Adipose tissue (tissue), 3 donors: ENCODE results near the gene CRYBG2. TPM values are rescaled to one million over a fixed set of nuclear protein-coding genes. Genes with fewer than 3 reads are reported as not detected.

ENCODE experiments used
- H3K27ac ChIP-seq: one replicate; pipeline ENCODE4 v1.5.1; 2013; ENCODE audit warnings: low read depth, low read length
- WGBS, 3 donors: extraction: QIAGEN DNeasy Blood & Tissue Kit; methylation state at CpG; one replicate each; pipeline ENCODE4 v1.1.7; 2013; 5-methylcytosine and 5-hydroxymethylcytosine counted together
- polyA plus RNA-seq, 3 donors: library from polyadenylated mRNA; stranded (reverse); fragments of 200-250 nt; gene quantifications; one replicate each; pipeline ENCODE4 v1.2.3, GENCODE V29; 2013
- donor health status: healthy with polysubstance abuse.
- donor health status: Bipolar disorder and iron deficiency.
- donor health status: healthy.

CRYBG2 gene
- polyA plus RNA-seq, 3 donors, result 0.14 to 0.18 TPM; not detected in 1

- 37 to 50% (median 38%) methylated on average over 9 of the region's 9 CpGs for WGBS, 3 donors
- H3K27ac ChIP-seq, result peak overlapping the region; percentile 51
These were observed 75.0 kb downstream of the CRYBG2 start for GRCh38 chr1:26278724-26279455.

GRCh38 chr1:26278303-26278702 is 75.6 kb downstream of the CRYBG2 start:
- WGBS, 3 donors, result 39 to 56% (median 39%) methylated on average over 4 of the region's 4 CpGs
- H3K27ac ChIP-seq, result peak overlapping the region; percentile 48

- WGBS, 3 donors, result 47 to 82% (median 72%) methylated on average over 1 of the region's 1 CpG
These were observed 76.2 kb downstream of the CRYBG2 start for GRCh38 chr1:26277719-26278118.

GRCh38 chr1:26277261-26277661 is 76.7 kb downstream of the CRYBG2 start:
- no peak overlapping the region for H3K27ac ChIP-seq
- WGBS, 3 donors, result 37 to 86% (median 77%) methylated on average over 3 of the region's 3 CpGs

More at GRCh38 chr1:26277719-26278118, 76.2 kb downstream of the CRYBG2 start:
- peak overlapping the region; percentile 48 for H3K27ac ChIP-seq

GRCh38 chr1:26276432-26276838 is 77.5 kb downstream of the CRYBG2 start:
- WGBS, 3 donors, result 47 to 50% (median 48%) methylated on average over 2 of the region's 2 CpGs
- no peak overlapping the region for H3K27ac ChIP-seq

- 14 to 32% (median 17%) methylated on average over 3 of the region's 3 CpGs for WGBS, 3 donors
- H3K27ac ChIP-seq, result peak overlapping the region; percentile 43
These were observed 78.1 kb downstream of the CRYBG2 start for GRCh38 chr1:26275580-26276431.

GRCh38 chr1:26274801-26275425 is 79.0 kb downstream of the CRYBG2 start:
- whole genome bisulfite sequencing, 3 donors, result 59 to 86% (median 71%) methylated on average over 11 of the region's 11 CpGs
- H3K27ac ChIP-seq, result peak overlapping the region; percentile 42

Other genes starting within 250 kb of the CRYBG2 start
- gene PDIK1L, start 242.3 kb downstream of the CRYBG2 start, polyA plus RNA-seq, result 1 to 10 TPM; 1.7 to 2.7 (median 1.7) TPM
- 10 to 100 TPM in 2 of 3 donors, 1 to 10 TPM in 1; 1.5 to 13.4 (median 13.3) TPM for gene FAM110D, start 195.1 kb downstream of the CRYBG2 start, polyA plus RNA-seq
- gene C1orf232, start 185.2 kb downstream of the CRYBG2 start, polyA plus RNA-seq, result not detected
- gene ZNF593, start 184.2 kb downstream of the CRYBG2 start, polyA plus RNA-seq, result 10 to 100 TPM; 58.4 to 94.6 (median 80.4) TPM
- gene ZNF593OS, start 182.3 kb downstream of the CRYBG2 start, polyA plus RNA-seq, result under 1 TPM in 2 of 3 donors, not detected in 1; 0.32 to 0.61 TPM
- 10 to 100 TPM in 1 of 3 donors, 1 to 10 TPM in 2; 1.1 to 13.7 (median 1.3) TPM for gene CNKSR1, start 176.6 kb downstream of the CRYBG2 start, polyA plus RNA-seq
- gene CATSPER4, start 163.5 kb downstream of the CRYBG2 start, polyA plus RNA-seq, result not detected
- 1 to 10 TPM; 1.3 to 3.3 (median 1.9) TPM for gene CEP85, start 119.9 kb downstream of the CRYBG2 start, polyA plus RNA-seq
- gene SH3BGRL3, start 74.0 kb downstream of the CRYBG2 start, polyA plus RNA-seq, result 100 to 1,000 TPM in 2 of 3 donors, 10 to 100 TPM in 1; 54.1 to 269 (median 154) TPM
- 10 to 100 TPM; 13.1 to 19.1 (median 16.9) TPM for gene UBXN11, start 47.5 kb downstream of the CRYBG2 start, polyA plus RNA-seq
- 10 to 100 TPM; 15.8 to 27.6 (median 20.2) TPM for gene CD52, start 36.2 kb downstream of the CRYBG2 start, polyA plus RNA-seq
- under 1 TPM in 1 of 3 donors, not detected in 2; 0.46 TPM for gene ZNF683, start 18.6 kb upstream of the CRYBG2 start, polyA plus RNA-seq
- not detected for gene LIN28A, start 56.7 kb upstream of the CRYBG2 start, polyA plus RNA-seq
- gene DHDDS, start 78.2 kb upstream of the CRYBG2 start, polyA plus RNA-seq, result 100 to 1,000 TPM in 1 of 3 donors, 10 to 100 TPM in 2; 22.8 to 128 (median 31.2) TPM
- gene HMGN2, start 118.3 kb upstream of the CRYBG2 start, polyA plus RNA-seq, result 100 to 1,000 TPM; 236 to 377 (median 260) TPM
- gene RPS6KA1, start 175.6 kb upstream of the CRYBG2 start, polyA plus RNA-seq, result 10 to 100 TPM in 2 of 3 donors, 1 to 10 TPM in 1; 8.9 to 13.9 (median 13.3) TPM